Measurements from ENCODE around the gene GPATCH8. TPM values are rescaled to one million over a fixed set of nuclear protein-coding genes. Genes with fewer than 3 reads are reported as not detected.
"Not testable (repeated sequence)": the region's sequence is repeated elsewhere in the genome, so short reads cannot be mapped to it uniquely, and the experiment has no call there.

Gene GPATCH8
- total and polyA plus RNA-seq, 9 donors: 24.0 to 35.8 (median 26.6) TPM

GRCh38 chr17:44527954-44528353 is 24.7 kb upstream of the GPATCH8 start:
- no peak for DNase-seq
- peaks cover 5% of the 10 kb centered on the region for H3K27me3 ChIP-seq (ENCODE audit: control insufficient read depth, insufficient read depth, low read length)
- no peaks in the 10 kb centered on the region for H3K4me1 ChIP-seq (ENCODE audit: control insufficient read depth, insufficient read depth, low read length)
- H3K36me3 ChIP-seq (ENCODE audit: control insufficient read depth, insufficient read depth, low read length): no peaks in the 10 kb centered on the region
- H3K27ac ChIP-seq (ENCODE audit: low read length): no peak overlapping the region
- 93% methylated on average over 25 of the region's 28 CpGs for WGBS (ENCODE audit: insufficient coverage)
- no peak overlapping the region for H3K4me3 ChIP-seq (ENCODE audit: low read length)
- H3K9me3 ChIP-seq (replicated peaks; ENCODE audit: control insufficient read depth, low read depth, low read length): no peaks in the 10 kb centered on the region

DNA sequence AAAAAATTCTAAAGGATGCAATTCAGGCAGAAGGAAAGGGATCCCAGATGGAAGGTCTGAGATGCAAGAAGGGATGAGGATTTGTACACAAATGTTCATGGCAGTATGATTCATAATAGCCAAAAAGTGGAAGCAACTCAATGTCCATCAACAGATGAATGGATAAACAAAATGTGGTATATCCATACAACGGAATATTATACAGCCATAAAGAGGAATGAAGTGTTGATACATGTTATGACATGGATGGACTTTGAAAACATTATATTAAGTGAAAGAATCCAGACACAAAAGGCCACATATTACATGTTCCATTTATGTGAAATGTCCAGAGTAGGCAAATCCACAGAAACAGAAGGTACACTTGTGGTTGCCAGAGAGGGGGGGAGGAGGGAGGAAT is 23.9 kb upstream of the GPATCH8 start:
- H3K27ac ChIP-seq (ENCODE audit: low read length): no peak overlapping the region
- no peak overlapping the region for H3K4me3 ChIP-seq (ENCODE audit: low read length)
- H3K36me3 ChIP-seq (ENCODE audit: control insufficient read depth, insufficient read depth, low read length): no peaks in the 10 kb centered on the region
- H3K9me3 ChIP-seq (replicated peaks; ENCODE audit: control insufficient read depth, low read depth, low read length): no peaks in the 10 kb centered on the region
- no CpG with 5 or more reads among the region's 1 CpG for WGBS (ENCODE audit: insufficient coverage)
- DNase-seq: no peak
- peaks cover 5% of the 10 kb centered on the region for H3K27me3 ChIP-seq (ENCODE audit: control insufficient read depth, insufficient read depth, low read length)
- H3K4me1 ChIP-seq (ENCODE audit: control insufficient read depth, insufficient read depth, low read length): no peaks in the 10 kb centered on the region

DNA sequence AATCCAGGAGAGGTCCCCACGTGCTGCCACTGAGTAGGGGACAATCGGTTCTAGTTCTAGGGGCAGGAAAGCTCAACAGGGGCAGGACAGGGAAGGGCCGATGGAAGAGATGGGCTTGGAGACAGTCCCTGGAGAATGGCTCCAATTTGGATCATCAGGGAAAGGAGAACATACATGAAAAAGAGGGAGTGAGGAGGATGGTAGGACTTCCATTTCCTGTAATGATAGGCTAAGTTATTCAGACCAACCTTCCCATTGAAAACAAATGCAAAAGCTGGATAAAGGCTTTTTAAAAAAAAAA is 20.4 kb upstream of the GPATCH8 start:
- 75% methylated on average over 3 of the region's 3 CpGs for WGBS (ENCODE audit: insufficient coverage)
- DNase-seq: no peak
- no peak overlapping the region for H3K27ac ChIP-seq (ENCODE audit: low read length)

DNA sequence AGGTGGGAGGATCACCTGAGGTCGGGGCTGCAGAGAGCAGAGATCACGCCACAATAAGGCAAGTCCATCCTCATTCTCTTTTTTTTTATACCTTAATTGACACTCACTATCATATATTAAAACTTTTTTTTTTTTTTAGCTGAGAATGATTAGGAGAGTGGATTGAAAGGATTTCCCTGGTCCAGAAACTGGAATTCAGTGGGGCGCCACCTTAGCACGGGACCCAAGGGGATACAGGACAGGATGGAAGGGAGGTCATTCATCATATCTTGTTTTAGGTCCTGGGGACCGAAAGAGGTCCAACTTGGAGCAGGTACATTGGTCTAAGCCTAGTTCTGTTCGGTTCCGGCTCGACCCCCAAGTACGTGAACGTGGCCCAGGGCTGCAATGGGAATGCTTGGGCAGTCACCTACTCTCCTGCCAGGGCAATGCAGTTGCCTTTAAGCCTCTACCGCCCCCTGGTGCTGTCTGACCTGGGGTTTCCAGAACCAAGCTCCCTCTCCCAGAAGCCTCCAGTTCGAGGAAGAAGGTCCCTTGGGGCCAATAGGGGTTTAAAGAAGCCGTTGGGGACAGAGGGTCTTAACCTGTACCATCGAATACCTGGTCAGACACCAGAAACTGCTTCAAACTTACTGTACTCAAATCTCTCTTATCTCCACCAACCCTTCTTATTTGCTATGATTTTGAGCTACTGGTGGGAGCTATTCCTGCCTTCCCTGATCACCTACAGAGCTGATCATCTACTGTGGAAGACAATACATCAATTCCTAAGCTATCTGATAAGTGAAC is 19.9 kb upstream of the GPATCH8 start:
- Histone ChIP-seq H3K4me1 (ENCODE audit: control insufficient read depth, insufficient read depth, low read length) (no peaks in the 10 kb centered on the region), H3K4me3 (ENCODE audit: low read length) (no peak overlapping the region), H3K36me3 (ENCODE audit: control insufficient read depth, insufficient read depth, low read length) (no peaks in the 10 kb centered on the region), H3K27ac (ENCODE audit: low read length) (no peak overlapping the region), H3K9me3 (replicated peaks; ENCODE audit: control insufficient read depth, low read depth, low read length) (no peaks in the 10 kb centered on the region), H3K27me3 (ENCODE audit: control insufficient read depth, insufficient read depth, low read length) (peaks cover 2% of the 10 kb centered on the region)
- 77% methylated on average over 9 of the region's 14 CpGs for WGBS (ENCODE audit: insufficient coverage)
- DNase-seq: peak; percentile 40

More for the DNA sequence above, 20.4 kb upstream of the GPATCH8 start:
- no peaks in the 10 kb centered on the region for H3K27me3 ChIP-seq (ENCODE audit: control insufficient read depth, insufficient read depth, low read length)
- H3K4me3 ChIP-seq (ENCODE audit: low read length): no peak overlapping the region
- H3K4me1 ChIP-seq (ENCODE audit: control insufficient read depth, insufficient read depth, low read length): no peaks in the 10 kb centered on the region
- no peaks in the 10 kb centered on the region for H3K36me3 ChIP-seq (ENCODE audit: control insufficient read depth, insufficient read depth, low read length)
- H3K9me3 ChIP-seq (replicated peaks; ENCODE audit: control insufficient read depth, low read depth, low read length): no peaks in the 10 kb centered on the region

DNA sequence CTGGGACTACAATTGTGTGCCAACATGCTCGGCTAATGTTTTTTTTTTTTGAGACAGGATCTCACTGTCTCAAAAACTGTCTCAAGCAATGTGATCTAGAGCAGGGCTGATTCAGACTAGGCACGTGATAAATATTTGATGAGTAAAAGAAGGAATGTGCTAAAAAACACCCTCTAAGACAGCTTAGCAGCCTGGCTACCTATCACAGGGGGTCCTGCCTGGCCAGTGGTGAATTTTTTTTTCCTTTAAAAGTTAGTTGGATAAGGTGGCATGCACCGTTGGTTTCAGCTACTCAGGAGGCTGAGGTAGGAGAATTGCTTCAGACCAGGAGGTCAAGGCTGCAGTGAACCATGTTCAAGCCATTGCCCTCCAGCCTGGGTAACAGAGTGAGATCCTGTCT is 14.8 kb upstream of the GPATCH8 start:
- Histone ChIP-seq H3K36me3 (ENCODE audit: control insufficient read depth, insufficient read depth, low read length) (no peaks in the 10 kb centered on the region), H3K4me3 (ENCODE audit: low read length) (no peak overlapping the region), H3K27me3 (ENCODE audit: control insufficient read depth, insufficient read depth, low read length) (peaks cover 3% of the 10 kb centered on the region), H3K9me3 (replicated peaks; ENCODE audit: control insufficient read depth, low read depth, low read length) (no peaks in the 10 kb centered on the region), H3K4me1 (ENCODE audit: control insufficient read depth, insufficient read depth, low read length) (no peaks in the 10 kb centered on the region), H3K27ac (ENCODE audit: low read length) (no peak overlapping the region)
- 88% methylated on average over 1 of the region's 3 CpGs for WGBS (ENCODE audit: insufficient coverage)
- DNase-seq: no peak

GRCh38 chr17:44511241-44512134 is 8.3 kb upstream of the GPATCH8 start:
- H3K9me3 ChIP-seq (replicated peaks; ENCODE audit: control insufficient read depth, low read depth, low read length); H3K27ac ChIP-seq (ENCODE audit: low read length); H3K4me3 ChIP-seq (ENCODE audit: low read length); H3K4me1 ChIP-seq (ENCODE audit: control insufficient read depth, insufficient read depth, low read length); H3K27me3 ChIP-seq (ENCODE audit: control insufficient read depth, insufficient read depth, low read length); H3K36me3 ChIP-seq (ENCODE audit: control insufficient read depth, insufficient read depth, low read length); DNase-seq: not testable (repeated sequence)
- WGBS (ENCODE audit: insufficient coverage): 6% methylated on average over 3 of the region's 14 CpGs

DNA sequence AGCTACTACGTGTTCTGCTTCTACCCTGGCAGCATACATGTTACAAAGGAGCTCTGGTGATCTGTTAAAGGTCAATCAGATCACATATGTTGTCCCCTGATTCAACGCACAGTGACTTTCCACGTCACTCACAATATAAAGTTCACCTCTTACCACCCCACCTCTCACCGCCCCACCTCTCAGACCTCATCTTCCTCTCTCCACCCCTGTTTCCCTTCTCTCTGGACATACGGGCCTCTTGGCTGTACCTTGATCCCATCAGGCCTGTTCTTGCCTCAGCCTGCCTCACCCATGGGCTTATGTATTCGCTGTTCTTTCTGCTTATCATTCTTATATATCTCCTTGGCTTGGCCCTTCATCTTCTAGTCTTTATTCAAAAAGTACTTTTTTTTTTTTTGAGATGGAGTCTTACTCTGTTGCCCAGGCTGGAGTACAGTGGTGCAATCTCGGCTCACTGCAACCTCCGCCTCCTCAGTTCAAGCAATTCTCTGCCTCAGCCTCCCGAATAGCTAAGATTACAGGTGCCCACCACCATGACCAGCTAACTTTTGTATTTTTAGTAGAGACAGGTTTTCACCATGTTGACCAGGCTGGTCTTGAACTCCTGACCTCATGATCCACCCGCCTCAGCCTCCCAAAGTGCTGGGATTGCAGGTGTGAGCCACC is 3.9 kb upstream of the GPATCH8 start:
- not testable (repeated sequence) for H3K4me3 ChIP-seq (ENCODE audit: low read length); H3K4me1 ChIP-seq (ENCODE audit: control insufficient read depth, insufficient read depth, low read length); DNase-seq; H3K27me3 ChIP-seq (ENCODE audit: control insufficient read depth, insufficient read depth, low read length); H3K27ac ChIP-seq (ENCODE audit: low read length); H3K9me3 ChIP-seq (replicated peaks; ENCODE audit: control insufficient read depth, low read depth, low read length); H3K36me3 ChIP-seq (ENCODE audit: control insufficient read depth, insufficient read depth, low read length)
- WGBS (ENCODE audit: insufficient coverage): 86% methylated on average over 5 of the region's 10 CpGs

DNA sequence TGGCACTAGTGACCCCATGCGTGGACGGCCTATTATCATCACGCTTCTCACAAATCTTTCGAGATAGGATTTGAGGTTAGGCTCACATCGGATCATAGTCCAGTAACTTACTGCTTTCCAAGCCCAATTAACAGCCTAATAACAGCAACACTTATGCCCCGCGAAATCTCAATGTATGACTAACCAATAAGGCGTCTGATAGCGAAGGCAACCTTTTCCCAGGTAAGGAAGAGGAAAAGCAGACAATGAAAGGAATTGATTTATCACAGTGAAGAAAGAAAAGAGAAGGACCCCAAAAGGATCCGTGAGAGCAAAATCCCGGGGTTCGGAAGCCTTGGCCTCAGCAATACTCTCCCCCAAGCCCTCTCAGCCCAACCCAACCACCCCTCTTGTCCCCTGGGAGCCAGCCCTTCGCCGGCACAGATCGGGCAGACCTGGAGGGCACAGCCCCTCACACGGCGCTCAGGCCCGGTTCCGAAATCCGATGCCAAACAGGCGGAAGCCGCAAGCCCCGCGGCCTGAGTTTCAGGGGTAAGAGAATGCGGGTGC is 534 bp downstream of the GPATCH8 start:
- Histone ChIP-seq H3K9me3 (replicated peaks; ENCODE audit: control insufficient read depth, low read depth, low read length) (no peaks in the 10 kb centered on the region), H3K27ac (ENCODE audit: low read length) (peak overlapping the region; percentile 97), H3K27me3 (ENCODE audit: control insufficient read depth, insufficient read depth, low read length) (no peaks in the 10 kb centered on the region), H3K36me3 (ENCODE audit: control insufficient read depth, insufficient read depth, low read length) (no peaks in the 10 kb centered on the region), H3K4me3 (ENCODE audit: low read length) (peak overlapping the region; percentile 97), H3K4me1 (ENCODE audit: control insufficient read depth, insufficient read depth, low read length) (peaks cover 7% of the 10 kb centered on the region)
- DNase-seq: peak; percentile 23
- 0% methylated on average over 17 of the region's 25 CpGs for WGBS (ENCODE audit: insufficient coverage)

DNA sequence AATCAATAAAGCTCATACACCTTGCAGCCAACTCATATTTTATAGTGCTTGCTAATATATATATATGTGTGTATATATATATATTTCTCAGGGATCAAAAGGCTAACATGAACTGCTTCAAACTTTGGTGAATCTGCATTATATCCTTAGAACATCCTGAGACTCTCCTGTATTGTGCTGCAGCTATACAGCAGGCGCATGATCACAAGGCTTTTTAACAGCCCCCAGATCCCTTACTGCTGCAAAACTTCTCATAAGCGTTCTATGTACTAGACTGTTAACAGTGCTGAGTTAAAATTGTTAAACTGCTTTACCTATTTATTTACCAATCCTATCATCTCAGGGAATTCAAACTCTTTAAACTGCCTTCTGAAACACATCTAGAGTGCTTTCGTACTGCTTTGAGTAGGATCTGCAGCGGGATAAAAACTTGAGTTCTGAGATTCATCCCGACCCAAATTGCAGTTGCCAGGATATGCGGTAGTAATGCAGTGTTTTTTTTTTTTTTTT is 1.3 kb downstream of the GPATCH8 start:
- Histone ChIP-seq H3K4me3 (ENCODE audit: low read length) (peak overlapping the region; percentile 97), H3K36me3 (ENCODE audit: control insufficient read depth, insufficient read depth, low read length) (no peaks in the 10 kb centered on the region), H3K27ac (ENCODE audit: low read length) (no peak overlapping the region), H3K27me3 (ENCODE audit: control insufficient read depth, insufficient read depth, low read length) (no peaks in the 10 kb centered on the region), H3K4me1 (ENCODE audit: control insufficient read depth, insufficient read depth, low read length) (peaks cover 7% of the 10 kb centered on the region), H3K9me3 (replicated peaks; ENCODE audit: control insufficient read depth, low read depth, low read length) (no peaks in the 10 kb centered on the region)
- WGBS (ENCODE audit: insufficient coverage): no CpG with 5 or more reads among the region's 6 CpGs
- DNase-seq: peak; percentile 15

- Histone ChIP-seq H3K9me3 (replicated peaks; ENCODE audit: control insufficient read depth, low read depth, low read length) (no peaks in the 10 kb centered on the region), H3K4me1 (ENCODE audit: control insufficient read depth, insufficient read depth, low read length) (peaks cover 7% of the 10 kb centered on the region), H3K27me3 (ENCODE audit: control insufficient read depth, insufficient read depth, low read length) (no peaks in the 10 kb centered on the region), H3K27ac (ENCODE audit: low read length) (no peak overlapping the region), H3K4me3 (ENCODE audit: low read length) (no peak overlapping the region), H3K36me3 (ENCODE audit: control insufficient read depth, insufficient read depth, low read length) (no peaks in the 10 kb centered on the region)
- WGBS (ENCODE audit: insufficient coverage): no CpG with 5 or more reads among the region's 1 CpG
- DNase-seq: no peak
Observed at GRCh38 chr17:44499722-44500121, 3.5 kb downstream of the GPATCH8 start.
